GM21381 (cell line): ENCODE measurements around the gene LHFPL6.

ENCODE experiments used
- ATAC-seq: cut with Tn5 transposase; IDR thresholded peaks from one replicate; pipeline ENCODE4 v1.9.1; 2021; ENCODE audit warnings: mild to moderate bottlenecking, moderate library complexity; ENCODE audit not compliant: unreplicated experiment

LHFPL6 gene

GRCh38 chr13:39602614-39603366 is at the start of gene LHFPL6:
Gene LHFPL6 (minus strand): TSS chr13:39603193.
- ATAC-seq, result peak; percentile 89

- no peak for ATAC-seq
Measured at GRCh38 chr13:39646122-39646521, 43.1 kb upstream of the LHFPL6 start.

- ATAC-seq, result no peak
Measured at GRCh38 chr13:39641645-39642044, 38.7 kb upstream of the LHFPL6 start.

- no peak for ATAC-seq
Measured at GRCh38 chr13:39637890-39638289, 34.9 kb upstream of the LHFPL6 start.

GRCh38 chr13:39635564-39635963 is 32.6 kb upstream of the LHFPL6 start:
- no peak for ATAC-seq

- ATAC-seq, result no peak
Measured at GRCh38 chr13:39632994-39633393, 30.0 kb upstream of the LHFPL6 start.

- ATAC-seq, result no peak
Measured at GRCh38 chr13:39631307-39631706, 28.3 kb upstream of the LHFPL6 start.

- no peak for ATAC-seq
Measured at GRCh38 chr13:39623466-39623865, 20.5 kb upstream of the LHFPL6 start.

GRCh38 chr13:39618561-39618960 is 15.6 kb upstream of the LHFPL6 start:
- ATAC-seq, result no peak

- no peak for ATAC-seq
Measured at GRCh38 chr13:39616087-39616694, 13.2 kb upstream of the LHFPL6 start.

- ATAC-seq, result no peak
Measured at GRCh38 chr13:39612023-39612637, 9.1 kb upstream of the LHFPL6 start.

- no peak for ATAC-seq
Measured at GRCh38 chr13:39607876-39608275, 4.9 kb upstream of the LHFPL6 start.

- no peak for ATAC-seq
Measured at GRCh38 chr13:39605677-39606320, 2.8 kb upstream of the LHFPL6 start.

- no peak for ATAC-seq
Measured at GRCh38 chr13:39604756-39605155, 1.8 kb upstream of the LHFPL6 start.

- ATAC-seq, result peak; percentile 31
Measured at GRCh38 chr13:39603424-39603947, 493 bp upstream of the LHFPL6 start.

GRCh38 chr13:39602277-39602613 is 748 bp downstream of the LHFPL6 start:
- peak; percentile 16 for ATAC-seq

- no peak for ATAC-seq
Measured at GRCh38 chr13:39601636-39602035, 1.4 kb downstream of the LHFPL6 start.

- no peak for ATAC-seq
Measured at GRCh38 chr13:39600766-39601165, 2.2 kb downstream of the LHFPL6 start.

GRCh38 chr13:39599842-39600241 is 3.2 kb downstream of the LHFPL6 start:
- no peak for ATAC-seq

GRCh38 chr13:39599012-39599411 is 4.0 kb downstream of the LHFPL6 start:
- no peak for ATAC-seq

GRCh38 chr13:39597838-39598237 is 5.2 kb downstream of the LHFPL6 start:
- ATAC-seq, result no peak

GRCh38 chr13:39596685-39597084 is 6.3 kb downstream of the LHFPL6 start:
- no peak for ATAC-seq
